Measurements from ENCODE around the gene LRP1-AS. TPM values are rescaled to one million over a fixed set of nuclear protein-coding genes. Genes with fewer than 3 reads are reported as not detected.

LRP1-AS gene
- total RNA-seq, 2 experiments from 2014 or later, result not detected

DNA sequence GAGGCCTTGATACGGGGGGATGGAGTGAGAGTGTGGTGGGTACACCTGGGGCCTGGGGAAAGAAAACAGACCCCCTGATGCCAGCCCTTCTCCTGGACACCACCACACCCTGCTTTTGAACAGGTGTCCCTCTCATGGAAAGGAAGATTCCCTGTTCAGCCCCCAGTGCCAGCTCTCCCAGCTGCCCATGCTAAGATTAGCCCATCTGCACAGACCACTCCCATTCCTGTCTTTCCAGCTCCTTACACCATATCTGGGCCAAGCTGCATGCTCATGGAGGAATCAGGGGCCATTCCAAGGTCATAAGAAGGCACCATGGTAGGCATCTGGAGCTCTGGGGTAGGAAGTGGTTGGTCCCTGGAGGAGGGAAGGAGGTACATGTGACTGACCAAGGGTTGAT, 48.9 kb downstream of the LRP1-AS start:
- H3K36me3 Mint-ChIP-seq, result peaks cover 55% of the 10 kb centered on the region
- no peak overlapping the region for H3K4me3 Mint-ChIP-seq
- no peak for DNase-seq
- CTCF ChIA-PET, result interaction anchor here (1.0 to 14.4 kb wide), 4 partner anchors 13 to 83 kb away, joined by 3 to 251 read pairs (median 34); partner anchors contain the start of genes NEMP1 and STAT6
- H3K9me3 Mint-ChIP-seq, result no peaks in the 10 kb centered on the region
- peaks cover 32% of the 10 kb centered on the region for H3K4me1 Mint-ChIP-seq (ENCODE audit: low read depth)
- POLR2A ChIA-PET, result interaction anchor here (0.5 to 9.6 kb wide), 4 partner anchors 8 to 25 kb away, joined by 3 to 83 read pairs (median 6); partner anchors contain the start of gene STAT6
- intact Hi-C loops (cut with micrococcal nuclease), result no loop called here
- H3K27ac Mint-ChIP-seq, result peak overlapping the region; percentile 65
- H3K27me3 Mint-ChIP-seq, result no peaks in the 10 kb centered on the region

DNA sequence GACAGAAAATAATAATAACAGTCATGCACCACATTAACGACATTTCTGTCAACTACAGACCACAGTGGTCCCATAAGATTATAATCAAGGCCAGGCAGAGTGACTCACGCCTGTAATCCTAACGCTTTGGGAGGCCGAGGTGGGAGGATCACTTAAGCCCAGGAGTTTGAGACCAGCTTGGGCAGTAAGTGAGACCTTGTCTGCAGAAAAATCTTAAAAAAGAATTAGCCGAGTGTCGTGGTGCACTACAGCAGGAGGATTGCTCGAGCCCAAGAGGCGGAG, 49.9 kb downstream of the LRP1-AS start:
- H3K27me3 Mint-ChIP-seq, result no peaks in the 10 kb centered on the region
- H3K36me3 Mint-ChIP-seq, result peaks cover 65% of the 10 kb centered on the region
- ChIA-PET CTCF (interaction anchor here (0.7 to 14.4 kb wide), 3 partner anchors 10 to 23 kb away, joined by 4 to 251 read pairs (median 62); partner anchors contain the start of genes NEMP1 and STAT6), POLR2A (interaction anchor here (1.7 to 9.6 kb wide), 2 partner anchors 10 to 13 kb away, joined by 5 to 83 read pairs; partner anchors contain the start of gene STAT6)
- H3K4me1 Mint-ChIP-seq (ENCODE audit: low read depth), result peaks cover 41% of the 10 kb centered on the region
- no peaks in the 10 kb centered on the region for H3K9me3 Mint-ChIP-seq
- intact Hi-C loops (cut with micrococcal nuclease), result no loop called here
- H3K27ac Mint-ChIP-seq, result no peak overlapping the region
- no peak overlapping the region for H3K4me3 Mint-ChIP-seq
- no peak for DNase-seq

DNA sequence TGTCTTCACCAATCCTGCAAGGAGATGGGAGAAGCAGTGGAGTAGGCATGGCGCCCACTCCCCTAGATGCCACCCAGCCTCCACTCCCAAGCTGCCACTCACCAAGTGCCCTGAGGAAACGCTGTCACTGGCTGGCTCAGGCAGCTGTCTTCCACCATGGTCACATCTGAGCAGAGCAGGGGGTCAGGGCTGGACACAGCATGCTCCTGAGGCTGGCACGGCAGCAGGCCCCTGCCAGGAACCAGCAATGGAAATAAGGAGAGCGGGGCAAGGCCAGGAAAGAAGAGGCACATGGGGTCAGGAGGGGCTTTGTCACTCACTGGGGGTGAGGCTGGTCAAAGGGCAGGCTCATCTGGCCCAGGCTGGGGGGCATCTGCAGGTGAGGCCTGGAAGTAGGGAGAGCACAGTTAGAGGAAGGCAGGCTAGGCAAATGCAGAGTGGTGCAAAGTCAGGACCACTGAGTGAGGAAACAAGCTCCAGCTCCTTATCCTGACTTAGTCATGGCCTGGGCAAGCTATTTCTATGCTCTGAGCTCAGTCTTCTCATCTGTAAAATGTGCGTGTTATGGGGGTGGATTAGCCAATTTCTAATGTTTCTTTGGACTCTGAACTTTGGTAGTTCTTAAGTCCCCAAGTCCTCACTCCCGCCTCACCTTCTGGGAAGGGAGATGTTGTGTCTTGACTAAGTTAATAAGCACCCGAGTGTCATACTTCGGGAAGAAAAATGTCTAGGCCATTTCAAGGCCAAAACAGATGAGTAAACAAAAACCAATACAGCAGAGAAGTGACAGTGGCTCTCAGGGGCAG, 50.5 kb downstream of the LRP1-AS start:
- Mint-ChIP-seq H3K4me1 (ENCODE audit: low read depth) (peaks cover 41% of the 10 kb centered on the region), H3K36me3 (peaks cover 63% of the 10 kb centered on the region), H3K9me3 (no peaks in the 10 kb centered on the region), H3K27me3 (no peaks in the 10 kb centered on the region), H3K4me3 (no peak overlapping the region), H3K27ac (peak overlapping the region; percentile 92)
- DNase-seq, result peak; percentile 8
- intact Hi-C loops (cut with micrococcal nuclease), result no loop called here
- ChIA-PET POLR2A (interaction anchor here (0.9 to 9.6 kb wide), 4 partner anchors 9 to 32 kb away, joined by 3 to 83 read pairs (median 4); partner anchors contain the start of gene STAT6), CTCF (interaction anchor here (7.8 to 14.4 kb wide), 2 partner anchors 15 to 22 kb away, joined by 62 to 251 read pairs; partner anchors contain the start of genes NEMP1 and STAT6)

DNA sequence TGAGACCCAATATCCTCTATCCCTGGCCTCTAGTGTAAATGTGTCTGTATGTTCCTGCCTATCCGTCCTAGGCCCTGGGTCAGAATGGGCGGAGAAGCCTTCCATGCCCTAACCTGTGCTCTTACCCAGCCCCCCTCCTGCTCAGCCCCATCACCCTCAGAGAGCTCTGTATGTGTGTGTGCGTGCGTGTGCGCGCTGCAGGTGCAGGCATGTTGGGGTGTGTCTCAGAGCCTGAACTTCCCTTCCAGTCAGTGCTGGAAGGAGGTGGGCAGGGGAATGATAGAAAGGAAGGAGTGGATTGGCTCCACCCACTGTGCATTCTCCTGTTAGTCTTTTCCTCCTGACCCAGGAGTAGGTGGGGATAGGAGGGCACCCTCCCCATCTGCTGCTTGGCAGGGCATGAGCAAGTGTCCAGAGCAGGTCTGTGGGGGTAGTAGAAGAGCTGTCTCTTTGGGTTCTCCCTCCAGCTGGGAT, 51.3 kb downstream of the LRP1-AS start:
- Mint-ChIP-seq H3K9me3 (no peaks in the 10 kb centered on the region), H3K36me3 (peaks cover 68% of the 10 kb centered on the region), H3K27ac (peak overlapping the region; percentile 92), H3K27me3 (no peaks in the 10 kb centered on the region), H3K4me1 (ENCODE audit: low read depth) (peaks cover 45% of the 10 kb centered on the region), H3K4me3 (no peak overlapping the region)
- DNase-seq, result peak; percentile 6
- intact Hi-C loops (cut with micrococcal nuclease), result no loop called here
- ChIA-PET CTCF (interaction anchor here (1.2 to 14.4 kb wide), 3 partner anchors 12 to 22 kb away, joined by 3 to 251 read pairs (median 62); partner anchors contain the start of genes NEMP1 and STAT6), POLR2A (interaction anchor here (0.9 to 9.6 kb wide), 5 partner anchors 8 to 32 kb away, joined by 3 to 83 read pairs (median 4); partner anchors contain the start of genes NEMP1 and STAT6)

DNA sequence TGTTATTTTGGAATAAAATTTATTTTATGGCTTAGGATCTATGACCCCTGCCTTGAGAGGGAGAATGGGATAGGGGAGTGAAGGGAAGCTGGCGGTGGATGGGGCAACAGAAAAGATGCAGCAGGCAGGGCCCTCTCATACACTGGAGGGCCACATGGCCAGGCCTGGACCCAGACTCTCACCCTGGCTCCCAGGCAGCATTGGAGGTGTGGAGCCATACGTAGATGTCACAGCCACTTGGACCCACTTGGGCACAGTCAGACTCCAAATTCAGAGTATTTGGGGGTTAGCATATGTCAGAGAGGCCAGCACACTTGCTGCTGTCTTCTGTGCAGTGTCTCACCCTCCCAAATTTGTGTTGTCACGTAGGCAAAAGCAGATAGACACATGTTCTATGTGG, 52.0 kb downstream of the LRP1-AS start:
- Mint-ChIP-seq H3K9me3 (no peaks in the 10 kb centered on the region), H3K36me3 (peaks cover 73% of the 10 kb centered on the region), H3K4me1 (ENCODE audit: low read depth) (peaks cover 52% of the 10 kb centered on the region), H3K27ac (peak overlapping the region; percentile 92), H3K4me3 (no peak overlapping the region), H3K27me3 (no peaks in the 10 kb centered on the region)
- POLR2A ChIA-PET, result interaction anchor here (1.2 to 9.6 kb wide), 3 partner anchors 11 to 17 kb away, joined by 4 to 83 read pairs (median 4); partner anchors contain the start of genes NEMP1 and STAT6
- DNase-seq, result peak; percentile 9
- intact Hi-C loops (cut with micrococcal nuclease), result no loop called here
- CTCF ChIA-PET, result interaction anchor here (1.2 to 14.4 kb wide), 3 partner anchors 13 to 21 kb away, joined by 3 to 251 read pairs (median 62); partner anchors contain the start of genes NEMP1 and STAT6

Small RNAs within 50 kb of the gene (microRNA-seq; reads per million reads assigned to microRNA genes)
- not detected for gene MIR1228 (ENCODE audit: borderline microRNAs expressed, borderline number of aligned reads, borderline replicate concordance)

Other genes starting within 250 kb of the LRP1-AS start
- gene SDR9C7, start 213.2 kb downstream of the LRP1-AS start, total RNA-seq, result not detected
- under 1 TPM; 0.26 to 0.46 TPM for gene RDH16, start 190.0 kb downstream of the LRP1-AS start, total RNA-seq
- 1 to 10 TPM; 5.5 to 5.7 TPM for gene ZBTB39, start 141.1 kb downstream of the LRP1-AS start, total RNA-seq
- not detected for gene TAC3, start 131.1 kb downstream of the LRP1-AS start, total RNA-seq
- under 1 TPM; 0.61 to 0.97 TPM for gene MYO1A, start 97.5 kb downstream of the LRP1-AS start, total RNA-seq
- 10 to 100 TPM; 70.6 to 73.5 TPM for gene NEMP1, start 68.8 kb downstream of the LRP1-AS start, total RNA-seq
- 10 to 100 TPM; 39.6 to 41.6 TPM for gene NAB2, start 58.5 kb downstream of the LRP1-AS start, total RNA-seq
- gene STAT6, start 36.3 kb downstream of the LRP1-AS start, total RNA-seq, result 100 to 1,000 TPM; 209 to 218 TPM
- 1 to 10 TPM; 1.4 TPM for gene LRP1, start 19.1 kb downstream of the LRP1-AS start, total RNA-seq
- gene NXPH4, start 69.2 kb upstream of the LRP1-AS start, total RNA-seq, result under 1 TPM; 0.24 to 0.46 TPM
- 100 to 1,000 TPM; 401 to 404 TPM for gene SHMT2, start 82.1 kb upstream of the LRP1-AS start, total RNA-seq
- 1 to 10 TPM; 1.9 to 2.0 TPM for gene STAC3, start 103.6 kb upstream of the LRP1-AS start, total RNA-seq